GM12892 (cell line): Measurements from ENCODE around the gene HDGF.

ENCODE experiments used
- DNase-seq: peaks from one replicate; pipeline ENCODE4 v3.0.0; 2011; ENCODE audit not compliant: insufficient read length
- FAIRE-seq: peaks from 2 replicates; lab custom pipeline; 2011; peaks lifted over from hg19 to GRCh38; lab: Jason Lieb, UNC
- POLR2A ChIP-seq: IDR thresholded peaks from 2 replicates; pipeline ENCODE4 v1.6.1; 2011; ENCODE audit warnings: low read depth, low read length, control low read depth
- POLR2AphosphoS5 ChIP-seq: IDR thresholded peaks from 2 replicates; pipeline ENCODE4 v1.6.1; 2011; ENCODE audit warnings: low read depth, low read length, control low read depth
- TAF1 ChIP-seq: IDR thresholded peaks from 2 replicates; pipeline ENCODE4 v1.6.1; 2011; ENCODE audit warnings: low read depth, mild to moderate bottlenecking, control low read depth, low read length, borderline replicate concordance

HDGF gene

GRCh38 chr1:156703336-156703735 is 48.1 kb downstream of the HDGF start:
- FAIRE-seq (no peak), DNase-seq (no peak)
- TF ChIP-seq POLR2AphosphoS5 (no peak), TAF1 (no peak), POLR2A (no peak)

DNA sequence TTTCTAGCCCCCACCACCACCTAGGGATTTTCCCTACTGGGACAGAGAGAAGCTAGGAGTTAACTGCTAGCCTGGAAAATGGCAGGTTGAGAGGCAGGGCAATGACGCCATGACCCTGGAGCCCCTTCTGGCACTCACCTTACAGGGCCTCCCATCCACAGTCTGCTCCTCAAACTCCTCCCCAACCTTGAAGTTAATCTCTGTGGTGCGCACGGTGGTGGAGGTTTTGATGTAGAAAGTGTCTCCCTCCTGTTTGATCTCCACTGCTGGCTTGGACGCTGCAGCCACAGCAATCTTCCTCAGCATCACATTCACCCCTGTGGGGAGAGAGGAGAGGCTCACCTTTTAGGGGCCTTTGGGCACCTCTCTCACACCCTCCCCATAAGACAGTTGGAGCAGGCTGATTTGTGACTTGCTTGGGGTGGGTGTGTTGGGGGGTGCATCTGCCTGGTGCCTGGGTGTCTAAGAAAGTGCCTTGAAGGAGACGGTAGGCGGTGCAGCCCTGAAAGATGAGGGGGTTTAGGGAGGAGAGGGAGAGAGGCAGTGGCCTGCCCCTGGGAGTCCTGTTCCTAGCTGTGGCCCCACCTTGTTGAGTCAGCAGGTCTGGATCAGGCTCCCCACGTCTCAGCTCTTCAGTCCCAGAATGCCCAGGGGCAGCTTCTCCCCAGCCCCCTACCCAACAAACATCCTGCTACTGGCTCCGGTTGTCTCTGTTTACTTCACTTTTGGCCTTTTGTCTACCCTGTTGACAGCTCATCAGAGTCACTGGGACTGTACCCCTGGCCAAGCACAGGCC is 50.5 kb downstream of the HDGF start:
- FAIRE-seq: no peak
- DNase-seq: no peak
- TF ChIP-seq TAF1 (no peak), POLR2A (no peak), POLR2AphosphoS5 (no peak)

GRCh38 chr1:156698995-156699394 is 52.5 kb downstream of the HDGF start:
- FAIRE-seq (no peak), DNase-seq (no peak)
- TF ChIP-seq POLR2AphosphoS5: no peak
- TF ChIP-seq POLR2A: no peak

GRCh38 chr1:156697481-156697880 is 54.0 kb downstream of the HDGF start:
- DNase-seq: no peak
- TF ChIP-seq TAF1 (no peak), POLR2AphosphoS5 (no peak), POLR2A (no peak)
- no peak for FAIRE-seq

GRCh38 chr1:156696755-156697154 is 54.7 kb downstream of the HDGF start:
- DNase-seq: no peak
- no peak for FAIRE-seq
- no peak for TF ChIP-seq TAF1
- TF ChIP-seq POLR2AphosphoS5: no peak
- no peak for TF ChIP-seq POLR2A

DNA sequence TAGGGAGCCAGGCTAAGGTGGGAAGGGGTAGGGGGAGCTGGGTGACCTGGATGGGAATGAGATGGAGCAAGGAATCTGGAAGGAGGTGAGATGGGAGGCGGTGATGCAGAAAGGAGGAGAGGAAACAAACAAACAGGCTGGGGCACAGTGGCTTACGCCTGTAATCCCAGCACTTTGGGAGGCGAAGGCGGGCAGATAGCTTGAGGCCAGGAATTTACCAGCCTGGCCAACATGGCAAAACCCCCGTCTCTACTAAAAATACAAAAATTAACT is 56.8 kb downstream of the HDGF start:
- no peak for TF ChIP-seq POLR2A
- no peak for TF ChIP-seq TAF1
- no peak for TF ChIP-seq POLR2AphosphoS5
- no peak for FAIRE-seq
- no peak for DNase-seq

GRCh38 chr1:156693848-156694689 is 57.4 kb downstream of the HDGF start:
- TF ChIP-seq POLR2A (no peak), TAF1 (no peak), POLR2AphosphoS5 (no peak)
- DNase-seq (no peak), FAIRE-seq (no peak)

- FAIRE-seq: no peak
- no peak for DNase-seq
These were observed 58.3 kb downstream of the HDGF start for GRCh38 chr1:156692925-156693847.

DNA sequence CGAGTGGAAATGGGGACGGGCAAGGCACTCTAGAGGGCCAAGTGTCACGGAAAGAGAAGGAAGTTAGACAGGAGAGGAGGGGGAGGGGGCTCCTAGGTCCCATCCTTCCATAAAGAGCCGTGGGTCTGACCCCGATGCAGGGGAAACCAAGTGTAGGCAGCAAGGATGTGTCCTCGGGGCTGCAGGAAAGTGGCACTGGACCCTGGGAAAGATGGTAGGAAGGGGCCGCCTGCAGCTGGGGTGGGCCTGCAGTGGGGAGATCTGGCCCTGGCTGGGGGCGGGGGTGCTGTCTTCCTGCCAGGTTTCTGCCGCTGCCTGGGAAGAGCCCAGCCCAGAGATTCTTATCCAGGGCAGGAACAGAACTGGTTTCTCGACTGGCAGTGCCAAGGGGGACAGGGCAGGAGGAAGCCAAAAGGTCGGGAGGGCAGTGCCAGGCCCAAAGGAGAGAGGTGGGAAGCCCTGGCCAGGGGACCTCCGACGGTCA is 59.0 kb downstream of the HDGF start:
- FAIRE-seq (no peak), DNase-seq (no peak)
- no peak for TF ChIP-seq POLR2A
- no peak for TF ChIP-seq POLR2AphosphoS5
- TF ChIP-seq TAF1: no peak

More at GRCh38 chr1:156692925-156693847, 58.3 kb downstream of the HDGF start:
- TF ChIP-seq TAF1 (no peak), POLR2A (no peak), POLR2AphosphoS5 (no peak)
